GM19035 (cell line): Measurements from ENCODE around the gene SIN3A.
"Not testable (repeated sequence)": the region's sequence is repeated elsewhere in the genome, so short reads cannot be mapped to it uniquely, and the experiment has no call there.

Experiments
- ATAC-seq: cut with Tn5 transposase; IDR thresholded peaks from one replicate; pipeline ENCODE4 v1.9.1; 2021; ENCODE audit not compliant: unreplicated experiment

Gene SIN3A

GRCh38 chr15:75358771-75359536, 92.5 kb downstream of the SIN3A start:
- no peak for ATAC-seq

- ATAC-seq = no peak
These were observed 93.4 kb downstream of the SIN3A start for GRCh38 chr15:75357976-75358673.

GRCh38 chr15:75356517-75356916, 95.0 kb downstream of the SIN3A start:
- no peak for ATAC-seq

GRCh38 chr15:75356006-75356405, 95.5 kb downstream of the SIN3A start:
- ATAC-seq = no peak

- no peak for ATAC-seq
These were observed 96.1 kb downstream of the SIN3A start for GRCh38 chr15:75355369-75355768.

GRCh38 chr15:75354454-75354853, 97.0 kb downstream of the SIN3A start:
- ATAC-seq = no peak

- ATAC-seq = no peak
These were observed 97.9 kb downstream of the SIN3A start for GRCh38 chr15:75353604-75354003.

- no peak for ATAC-seq
These were observed 99.1 kb downstream of the SIN3A start for GRCh38 chr15:75352186-75353080.

- no peak for ATAC-seq
These were observed 100.7 kb downstream of the SIN3A start for GRCh38 chr15:75350601-75351361.

GRCh38 chr15:75349851-75350588, 101.5 kb downstream of the SIN3A start:
- no peak for ATAC-seq

GRCh38 chr15:75349351-75349669, 102.2 kb downstream of the SIN3A start:
- not testable (repeated sequence) for ATAC-seq

- ATAC-seq = no peak
These were observed 102.7 kb downstream of the SIN3A start for GRCh38 chr15:75348562-75349350.

- no peak for ATAC-seq
These were observed 103.4 kb downstream of the SIN3A start for GRCh38 chr15:75348034-75348561.

- ATAC-seq = peak; percentile 41
These were observed 104.1 kb downstream of the SIN3A start for GRCh38 chr15:75347222-75348033.

- no peak for ATAC-seq
These were observed 104.7 kb downstream of the SIN3A start, which contains the start of gene NEIL1 for GRCh38 chr15:75346796-75347221. TSS of gene NEIL1 (plus strand) at chr15:75347039. CDS start at chr15:75348906, 1,867 bp downstream.

GRCh38 chr15:75343953-75344352, 107.5 kb downstream of the SIN3A start:
- ATAC-seq = not testable (repeated sequence)

- no peak for ATAC-seq
These were observed 109.3 kb downstream of the SIN3A start for GRCh38 chr15:75342221-75342620.
